T47D (cell line): ENCODE measurements around the gene TSACC.

Experiments used
- DNase-seq, 2 experiments: peaks; one replicate each; pipeline versions ENCODE4 v3.0.0 to v3.0.0-alpha.2; 2011 to 2012; ENCODE audit warnings: low read depth in 1 of 2, low spot score in 1 of 2
- JUND ChIP-seq: IDR thresholded peaks from 2 replicates; pipeline ENCODE4 v1.6.1; 2012; ENCODE audit warnings: low read depth
- in situ Hi-C: cut with HindIII; loops from 2 replicates; pipeline ENCODE4 v1.10.0; 2016; ENCODE audit warnings: low sequenced_read_pairs, low pct_unique_long_range_greater_than_20kb

TSACC gene

DNA sequence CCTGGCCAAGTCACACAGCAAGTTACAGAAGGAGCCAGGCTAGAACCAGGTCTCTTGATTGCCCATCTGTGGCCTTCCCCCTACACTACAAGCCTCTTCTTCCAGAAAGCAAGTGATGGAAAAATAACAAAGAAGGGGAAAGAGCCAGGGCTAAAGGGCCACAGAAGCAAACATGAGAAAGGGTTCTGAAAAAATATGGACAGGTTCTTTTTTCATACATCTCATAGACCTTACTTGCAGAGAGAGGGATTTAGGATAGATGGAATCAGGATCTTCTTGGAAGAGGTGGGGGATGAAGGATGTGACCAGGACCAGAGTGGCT, 33.9 kb downstream of the TSACC start:
- in situ Hi-C loops = no loop called here
- no peak for DNase-seq
- TF ChIP-seq JUND = no peak

DNA sequence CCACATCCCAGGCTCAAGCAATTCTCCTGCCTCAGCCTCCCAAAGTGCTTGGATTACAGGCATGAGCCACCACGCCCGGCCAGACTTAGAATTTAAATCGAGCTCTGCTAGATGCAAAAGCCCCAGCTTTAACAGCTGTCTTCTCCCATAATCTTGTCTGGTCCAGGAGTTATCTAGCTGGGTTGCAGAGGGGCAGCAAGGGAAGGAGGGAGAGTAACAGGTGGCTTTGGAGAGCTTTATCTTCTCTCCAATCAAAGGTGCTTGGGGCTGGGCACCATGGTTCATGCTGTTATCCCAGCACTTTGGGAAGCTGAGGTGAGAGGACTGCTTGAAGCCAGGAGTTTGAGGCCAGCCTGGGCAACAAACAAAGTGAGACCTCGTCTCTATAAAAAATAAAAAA, 34.5 kb downstream of the TSACC start:
- in situ Hi-C loops = no loop called here
- TF ChIP-seq JUND = no peak
- no peak for DNase-seq

DNA sequence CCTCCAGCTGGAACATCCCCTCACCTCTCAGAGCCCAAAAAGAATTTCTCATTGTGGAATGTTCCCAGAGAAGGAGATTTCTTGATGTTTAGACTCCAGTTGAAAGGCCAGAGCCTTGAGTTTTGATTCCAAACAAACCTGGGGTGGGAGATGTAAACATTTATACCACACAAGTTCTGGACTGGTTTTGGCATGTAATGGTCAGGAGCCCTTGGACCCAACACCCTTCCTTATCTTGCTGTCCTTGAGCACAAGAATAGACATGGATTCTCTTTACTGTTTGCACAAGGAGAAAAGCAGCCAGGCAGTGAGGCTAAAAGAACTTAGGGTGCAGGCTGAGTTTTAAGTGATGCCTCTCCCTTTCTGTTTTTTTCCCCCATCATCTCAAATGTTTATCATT, 35.2 kb downstream of the TSACC start:
- no peak for TF ChIP-seq JUND
- no peak for DNase-seq
- in situ Hi-C loops = no loop called here

DNA sequence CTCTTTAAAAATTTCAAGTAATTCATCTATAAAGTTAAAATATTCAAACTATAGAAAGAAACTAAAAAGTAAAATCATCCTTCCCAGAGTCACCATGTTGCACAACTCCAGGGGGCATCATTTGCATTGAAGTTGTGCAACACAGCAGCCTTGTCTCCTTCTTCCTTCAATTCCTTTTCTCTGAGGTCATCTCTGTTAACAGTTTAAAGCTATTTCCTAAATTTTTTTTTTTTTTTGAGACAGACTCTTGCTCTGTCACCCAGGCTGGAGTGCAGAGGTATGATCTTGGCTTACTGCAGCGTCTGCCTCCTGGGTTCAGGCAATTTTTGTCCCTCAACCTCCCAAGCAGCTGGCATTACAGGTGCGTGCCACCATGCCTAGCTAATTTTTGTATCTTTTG, 37.8 kb downstream of the TSACC start:
- in situ Hi-C loops = no loop called here
- no peak for TF ChIP-seq JUND
- no peak for DNase-seq

DNA sequence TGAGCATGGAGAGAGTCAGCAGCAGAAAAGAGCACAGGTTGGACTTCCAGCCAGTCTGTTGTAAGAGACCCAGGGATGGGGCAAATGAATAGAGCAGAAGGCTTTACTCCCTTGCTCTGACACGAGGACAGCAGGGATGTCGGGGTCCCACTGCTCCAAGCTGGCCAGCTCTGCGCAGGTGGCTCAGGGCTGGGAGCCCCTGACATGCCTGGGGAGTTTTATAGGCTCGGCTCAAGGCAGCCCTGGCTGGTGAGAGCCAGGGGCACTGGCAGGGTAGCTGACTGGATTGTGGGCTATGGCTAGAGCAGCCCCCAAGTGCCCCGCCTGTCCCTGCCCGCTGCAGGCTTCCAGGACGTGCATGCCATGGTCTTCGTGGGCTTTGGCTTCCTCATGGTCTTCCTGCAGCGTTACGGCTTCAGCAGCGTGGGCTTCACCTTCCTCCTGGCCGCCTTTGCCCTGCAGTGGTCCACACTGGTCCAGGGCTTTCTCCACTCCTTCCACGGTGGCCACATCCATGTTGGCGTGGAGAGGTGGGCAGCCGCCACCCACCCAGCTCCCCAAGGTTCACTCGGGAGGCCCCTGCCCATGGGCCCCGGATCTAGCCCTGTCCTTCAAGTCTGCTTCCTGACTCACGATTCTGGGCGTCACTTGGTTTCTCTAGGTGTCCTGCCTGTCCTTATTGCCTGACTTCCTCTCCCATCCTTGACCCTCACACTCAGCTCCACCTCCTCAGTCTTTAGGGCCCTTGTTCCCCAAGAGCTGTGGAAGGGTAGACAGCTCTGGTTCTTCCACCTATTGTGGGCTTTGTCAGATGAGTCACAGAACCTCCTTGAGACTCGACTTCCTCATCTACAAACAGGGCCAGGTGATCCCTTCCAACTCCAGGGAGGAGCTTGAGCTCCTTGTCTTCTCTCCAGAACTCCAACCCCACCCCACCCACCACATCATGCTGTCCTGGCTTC, 38.9 kb downstream of the TSACC start:
- no peak for TF ChIP-seq JUND
- in situ Hi-C loops = no loop called here
- no peak for DNase-seq

DNA sequence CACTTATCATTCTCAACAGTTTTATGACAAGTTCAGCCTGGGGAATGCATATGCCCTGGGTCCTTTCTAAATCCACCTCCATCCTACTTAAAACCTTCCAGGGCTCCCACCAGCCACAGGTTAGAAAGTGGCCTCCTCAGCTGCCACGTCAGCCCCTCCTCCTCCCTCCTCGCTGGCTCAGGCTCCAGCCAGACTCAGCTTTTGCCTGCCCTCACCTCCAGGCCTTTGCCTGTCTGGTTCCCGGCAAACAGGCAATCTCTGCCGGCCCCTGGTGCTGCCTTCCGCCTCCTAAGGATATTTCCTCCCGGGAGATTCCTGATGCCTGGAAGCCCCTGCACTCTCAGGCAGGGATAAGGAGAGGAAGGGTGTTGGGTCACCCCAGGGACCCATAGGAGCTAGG, 40.2 kb downstream of the TSACC start:
- no peak for DNase-seq
- in situ Hi-C loops = no loop called here
- TF ChIP-seq JUND = no peak

DNA sequence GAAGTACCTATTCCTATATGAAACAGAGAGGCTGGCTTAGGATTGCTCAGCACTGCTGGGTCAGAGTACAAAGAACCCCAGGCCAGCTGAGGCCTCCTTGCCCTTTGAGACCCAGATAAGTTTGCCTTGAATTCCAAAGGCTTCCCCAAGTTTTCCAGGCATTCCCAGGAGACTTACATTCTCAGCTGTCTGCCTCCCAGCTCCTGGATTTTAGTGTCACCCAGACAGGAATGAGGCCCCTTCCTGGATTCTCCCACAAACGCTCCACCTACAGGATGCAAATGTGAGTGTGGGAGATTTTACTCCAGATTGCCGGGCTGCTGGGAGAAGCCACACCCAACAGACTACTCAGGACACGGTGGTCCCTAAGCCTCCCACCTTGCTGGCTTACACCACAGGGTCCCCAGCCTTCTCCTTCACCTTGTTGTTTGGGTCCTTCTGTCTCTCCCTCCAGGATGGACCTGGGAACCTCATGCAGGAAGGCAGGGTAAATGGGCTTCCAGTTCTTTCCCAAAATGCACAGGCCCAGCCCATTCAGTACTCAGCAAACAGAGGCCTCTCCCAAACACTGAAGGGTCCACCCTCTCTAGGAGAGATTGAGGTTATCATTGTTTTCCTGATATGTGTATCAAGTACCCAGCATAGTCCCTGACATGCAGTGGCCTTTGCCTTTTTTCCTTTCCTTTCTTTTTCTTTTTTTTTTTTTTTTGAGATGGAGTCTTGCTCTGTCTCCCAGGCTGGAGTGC, 41.3 kb downstream of the TSACC start:
- DNase-seq = peak in 1 of 2 experiments; percentile 66
- in situ Hi-C loops = no loop called here
- TF ChIP-seq JUND = no peak

DNA sequence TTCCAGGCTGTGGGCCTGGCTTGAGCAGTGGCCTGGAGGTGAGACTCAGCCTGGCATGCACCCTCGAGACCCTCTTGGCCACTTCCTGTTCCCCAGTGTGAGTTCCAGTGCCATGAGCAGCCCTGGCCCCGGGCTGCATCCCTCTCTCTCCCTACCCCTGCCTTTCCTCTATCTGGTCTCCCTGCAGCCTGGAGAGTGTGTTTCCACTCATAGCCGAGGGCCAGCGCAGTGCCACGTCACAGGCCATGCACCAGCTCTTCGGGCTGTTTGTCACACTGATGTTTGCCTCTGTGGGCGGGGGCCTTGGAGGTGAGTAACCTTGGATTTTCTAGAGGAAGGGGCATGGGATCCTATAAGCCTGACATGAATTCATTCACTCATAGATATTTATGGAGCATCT, 44.2 kb downstream of the TSACC start:
- in situ Hi-C loops = no loop called here
- no peak for TF ChIP-seq JUND
- no peak for DNase-seq

DNA sequence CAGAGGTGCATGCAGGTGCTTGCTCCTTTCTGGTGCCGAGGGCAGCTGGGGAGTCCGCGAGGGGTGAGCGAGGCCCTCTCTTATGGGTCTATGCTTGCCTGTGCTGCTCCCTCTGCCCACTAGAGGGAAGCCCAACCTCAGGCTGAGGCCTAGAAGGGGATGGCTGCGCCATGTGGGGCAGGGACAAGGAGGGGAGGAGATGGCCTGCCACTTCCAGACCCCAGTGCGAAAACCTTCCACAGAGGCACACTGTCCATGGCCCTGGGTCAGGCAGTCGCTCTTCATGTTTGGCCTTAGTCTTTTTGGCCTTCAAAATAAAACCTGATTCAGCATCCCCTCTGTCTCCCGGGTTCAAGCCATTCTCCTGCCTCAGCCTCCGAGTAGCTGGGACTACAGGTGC, 44.7 kb downstream of the TSACC start:
- no peak for TF ChIP-seq JUND
- in situ Hi-C loops = no loop called here
- peak; percentile 76 to 91 for DNase-seq

DNA sequence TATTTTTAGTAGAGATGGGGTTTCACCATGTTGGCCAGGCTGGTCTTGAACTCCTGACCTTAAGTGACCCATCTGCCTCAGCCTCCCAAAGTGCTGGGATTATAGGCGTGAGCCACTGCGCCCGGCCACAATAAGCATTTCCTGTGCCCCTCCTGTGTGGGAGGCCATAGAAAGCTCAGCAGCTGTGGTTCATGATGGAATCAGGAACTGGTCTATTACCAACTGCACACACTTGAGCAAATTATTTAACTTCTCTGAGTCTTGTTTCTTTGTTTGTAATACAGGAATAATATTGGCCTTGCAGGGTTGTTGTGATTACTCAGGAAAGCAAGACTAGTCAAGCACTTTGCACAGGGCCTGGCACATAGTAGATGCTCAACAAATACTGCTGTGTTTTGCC, 45.7 kb downstream of the TSACC start:
- TF ChIP-seq JUND = no peak
- DNase-seq = no peak
- in situ Hi-C loops = no loop called here

DNA sequence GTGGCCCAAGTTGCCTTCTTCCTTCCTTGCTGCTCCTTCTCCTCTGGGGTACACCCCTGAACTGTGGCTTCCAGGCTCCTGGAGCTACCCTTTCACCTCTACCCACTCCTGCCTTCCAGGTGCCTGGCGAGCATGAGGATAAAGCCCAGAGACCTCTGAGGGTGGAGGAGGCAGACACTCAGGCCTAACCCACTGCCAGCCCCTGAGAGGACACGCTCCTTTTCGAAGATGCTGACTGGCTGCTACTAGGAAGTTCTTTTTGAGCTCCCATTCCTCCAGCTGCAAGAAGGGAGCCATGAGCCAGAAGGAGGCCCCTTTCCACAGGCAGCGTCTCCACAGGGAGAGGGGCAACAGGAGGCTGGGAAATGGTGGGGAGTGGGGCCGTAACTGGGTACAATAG, 46.3 kb downstream of the TSACC start:
- no peak for DNase-seq
- no peak for TF ChIP-seq JUND
- in situ Hi-C loops = no loop called here

DNA sequence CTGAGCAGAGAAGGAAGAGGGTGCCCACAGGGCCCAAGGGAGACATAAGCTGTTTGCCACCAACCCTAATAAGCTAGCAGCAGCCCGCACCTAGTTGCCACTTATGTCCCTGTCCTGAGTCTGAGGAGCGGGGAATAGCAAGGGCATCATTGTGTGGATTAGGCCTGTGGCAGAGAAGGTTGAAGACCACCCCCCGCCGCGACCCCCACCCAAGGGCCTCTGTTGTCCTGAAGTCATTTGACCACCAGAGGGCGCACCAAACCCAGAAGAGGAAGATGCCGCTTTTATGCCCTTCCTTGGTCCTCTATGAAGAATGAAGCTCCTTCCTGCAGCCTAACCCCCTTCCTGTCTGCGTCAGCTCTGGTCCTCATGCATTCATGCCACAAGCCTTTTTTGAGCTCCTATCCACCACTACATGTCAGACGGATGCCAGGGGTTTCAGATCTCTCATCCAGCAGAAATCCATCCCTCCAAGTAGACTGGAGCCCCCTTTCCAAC, 47.3 kb downstream of the TSACC start:
- DNase-seq = peak; percentile 75 to 99
- in situ Hi-C loops = no loop called here
- TF ChIP-seq JUND = no peak

DNA sequence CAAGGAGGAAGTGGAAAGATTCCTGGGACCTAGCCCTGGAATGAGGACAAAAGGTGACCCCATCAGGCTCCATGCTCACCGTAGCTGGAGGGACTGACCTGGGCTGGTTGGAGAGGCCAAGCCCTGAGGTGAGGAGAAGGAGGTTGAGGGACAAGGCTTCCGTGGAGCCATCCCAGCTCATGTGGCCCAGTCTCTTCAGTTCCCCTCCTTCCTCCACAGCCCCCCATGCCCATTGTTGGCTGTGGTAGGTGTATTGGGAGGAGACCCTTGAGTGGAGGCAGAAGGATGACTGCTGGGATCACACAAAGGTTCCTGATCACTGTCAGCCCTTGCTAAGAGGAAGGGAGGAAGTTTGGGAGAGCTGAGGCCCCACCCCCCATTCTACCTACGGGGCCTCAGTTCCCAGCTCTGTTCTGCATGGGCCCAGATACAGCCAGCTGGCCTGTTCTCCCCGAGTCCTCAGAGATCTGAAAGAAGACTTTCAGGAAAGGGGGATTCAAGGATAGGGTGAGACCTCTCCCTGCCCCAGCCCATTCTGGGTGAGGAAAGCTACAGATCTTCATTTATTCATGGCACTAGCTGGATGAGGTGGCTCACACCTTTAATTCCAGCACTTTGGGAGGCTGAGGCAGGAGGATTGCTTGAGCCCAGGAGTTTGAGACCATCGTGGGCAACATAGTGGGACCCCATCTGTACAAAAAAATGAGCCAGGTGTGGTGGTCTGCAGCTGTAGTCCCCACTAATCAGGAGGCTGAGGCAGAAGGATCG, 48.0 kb downstream of the TSACC start:
- in situ Hi-C loops = no loop called here
- DNase-seq = no peak
- TF ChIP-seq JUND = no peak
